Activated T-helper 2 cell treated with anti-CD3 and anti-CD28 coated beads, Interferon-gamma antibody, Interleukin-2, Interleukin-4, amounts not matched to agents 10 μg/mL and 5 μg/mL and 100 μg/mL, durations not matched to agents 14 hours and 24 hours and 36 hours (primary cell): Measurements from ENCODE around the gene MTMR12. TPM values are rescaled to one million over a fixed set of nuclear protein-coding genes. Genes with fewer than 3 reads are reported as not detected.

ENCODE experiments used
- DNase-seq: peaks from one replicate; pipeline ENCODE4 v3.0.0; 2021; ENCODE audit warnings: low spot score
- H3K27ac Mint-ChIP-seq: one replicate; pipeline ENCODE4 v1.8.0; 2021; ENCODE audit warnings: mixed read lengths
- H3K27me3 Mint-ChIP-seq: one replicate; pipeline ENCODE4 v1.8.0; 2021; ENCODE audit warnings: low read depth, mixed read lengths
- H3K36me3 Mint-ChIP-seq: one replicate; pipeline ENCODE4 v1.8.0; 2021; ENCODE audit warnings: low read depth, mixed read lengths
- H3K4me1 Mint-ChIP-seq: one replicate; pipeline ENCODE4 v1.8.0; 2021; ENCODE audit warnings: low read depth, mixed read lengths
- H3K4me3 Mint-ChIP-seq: one replicate; pipeline ENCODE4 v1.8.0; 2021; ENCODE audit warnings: low read depth, mild to moderate bottlenecking, moderate library complexity, mixed read lengths
- H3K9me3 Mint-ChIP-seq: one replicate; pipeline ENCODE4 v1.8.0; 2021; ENCODE audit warnings: mixed read lengths
- intact Hi-C: fragments of 100-400 bp; cut with micrococcal nuclease; formaldehyde crosslinking; loops from one replicate; pipeline ENCODE4 v1.15.1; 2023
- total RNA-seq: library from RNA; stranded (reverse); gene quantifications from 2 replicates; pipeline ENCODE4 v1.2.3, GENCODE V29; 2022

Gene MTMR12, protein sequence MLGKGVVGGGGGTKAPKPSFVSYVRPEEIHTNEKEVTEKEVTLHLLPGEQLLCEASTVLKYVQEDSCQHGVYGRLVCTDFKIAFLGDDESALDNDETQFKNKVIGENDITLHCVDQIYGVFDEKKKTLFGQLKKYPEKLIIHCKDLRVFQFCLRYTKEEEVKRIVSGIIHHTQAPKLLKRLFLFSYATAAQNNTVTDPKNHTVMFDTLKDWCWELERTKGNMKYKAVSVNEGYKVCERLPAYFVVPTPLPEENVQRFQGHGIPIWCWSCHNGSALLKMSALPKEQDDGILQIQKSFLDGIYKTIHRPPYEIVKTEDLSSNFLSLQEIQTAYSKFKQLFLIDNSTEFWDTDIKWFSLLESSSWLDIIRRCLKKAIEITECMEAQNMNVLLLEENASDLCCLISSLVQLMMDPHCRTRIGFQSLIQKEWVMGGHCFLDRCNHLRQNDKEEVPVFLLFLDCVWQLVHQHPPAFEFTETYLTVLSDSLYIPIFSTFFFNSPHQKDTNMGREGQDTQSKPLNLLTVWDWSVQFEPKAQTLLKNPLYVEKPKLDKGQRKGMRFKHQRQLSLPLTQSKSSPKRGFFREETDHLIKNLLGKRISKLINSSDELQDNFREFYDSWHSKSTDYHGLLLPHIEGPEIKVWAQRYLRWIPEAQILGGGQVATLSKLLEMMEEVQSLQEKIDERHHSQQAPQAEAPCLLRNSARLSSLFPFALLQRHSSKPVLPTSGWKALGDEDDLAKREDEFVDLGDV
- 22.7 and 23.5 TPM in 2 replicates for total RNA-seq

GRCh38 chr5:32312595-32313332 is at the start of gene MTMR12:
MTMR12 (minus strand) TSS chr5:32312939; CDS start chr5:32312838, 101 bp downstream.
- H3K27me3 Mint-ChIP-seq, result no peaks in the 10 kb centered on the region
- intact Hi-C loops, result loop anchor here (1.0 to 5.0 kb wide), 6 partner anchors 32 to 274 kb away; partner anchors contain the start of gene GOLPH3
- peaks cover 25% of the 10 kb centered on the region for H3K36me3 Mint-ChIP-seq
- H3K4me3 Mint-ChIP-seq, result peak within 1 kb of the TSS; percentile 87
- no peaks in the 10 kb centered on the region for H3K9me3 Mint-ChIP-seq
- H3K27ac Mint-ChIP-seq, result peak within 1 kb of the TSS; percentile 76
- peak; percentile 100 for DNase-seq
- H3K4me1 Mint-ChIP-seq, result peaks cover 22% of the 10 kb centered on the region

GRCh38 chr5:32362527-32362926 is 49.8 kb upstream of the MTMR12 start:
- no peak overlapping the region for H3K4me3 Mint-ChIP-seq
- H3K9me3 Mint-ChIP-seq, result no peaks in the 10 kb centered on the region
- peaks cover 4% of the 10 kb centered on the region for H3K4me1 Mint-ChIP-seq
- intact Hi-C loops, result no loop called here
- H3K27me3 Mint-ChIP-seq, result no peaks in the 10 kb centered on the region
- peaks cover 47% of the 10 kb centered on the region for H3K36me3 Mint-ChIP-seq
- no peak overlapping the region for H3K27ac Mint-ChIP-seq
- no peak for DNase-seq

DNA sequence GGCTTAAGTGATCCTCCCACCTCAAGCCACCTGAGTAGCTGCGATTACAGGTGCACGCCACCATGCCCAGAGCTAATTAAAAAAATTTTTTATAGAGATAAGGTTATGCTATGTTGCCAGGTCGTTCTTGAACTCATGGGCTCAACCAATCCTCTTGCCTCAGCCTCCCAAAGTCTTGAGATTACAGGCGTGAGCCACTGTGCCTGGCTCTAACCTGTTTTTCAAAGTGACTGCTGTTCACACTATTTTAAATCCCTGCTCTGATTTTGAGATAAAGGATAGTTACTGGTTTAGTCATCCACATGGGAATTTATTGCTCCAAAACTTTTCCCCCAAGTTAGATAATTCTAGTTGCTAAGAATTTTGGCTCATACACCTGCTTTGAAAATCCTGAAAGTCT is 48.2 kb upstream of the MTMR12 start:
- no peaks in the 10 kb centered on the region for H3K27me3 Mint-ChIP-seq
- H3K36me3 Mint-ChIP-seq, result peaks cover 56% of the 10 kb centered on the region
- H3K27ac Mint-ChIP-seq, result no peak overlapping the region
- intact Hi-C loops, result no loop called here
- no peaks in the 10 kb centered on the region for H3K9me3 Mint-ChIP-seq
- no peak overlapping the region for H3K4me3 Mint-ChIP-seq
- DNase-seq, result no peak
- peaks cover 4% of the 10 kb centered on the region for H3K4me1 Mint-ChIP-seq

GRCh38 chr5:32358611-32359010 is 45.9 kb upstream of the MTMR12 start:
- intact Hi-C loops, result no loop called here
- no peak overlapping the region for H3K27ac Mint-ChIP-seq
- H3K27me3 Mint-ChIP-seq, result no peaks in the 10 kb centered on the region
- no peaks in the 10 kb centered on the region for H3K9me3 Mint-ChIP-seq
- peaks cover 64% of the 10 kb centered on the region for H3K36me3 Mint-ChIP-seq
- H3K4me1 Mint-ChIP-seq, result peaks cover 4% of the 10 kb centered on the region
- DNase-seq, result no peak
- H3K4me3 Mint-ChIP-seq, result no peak overlapping the region

DNA sequence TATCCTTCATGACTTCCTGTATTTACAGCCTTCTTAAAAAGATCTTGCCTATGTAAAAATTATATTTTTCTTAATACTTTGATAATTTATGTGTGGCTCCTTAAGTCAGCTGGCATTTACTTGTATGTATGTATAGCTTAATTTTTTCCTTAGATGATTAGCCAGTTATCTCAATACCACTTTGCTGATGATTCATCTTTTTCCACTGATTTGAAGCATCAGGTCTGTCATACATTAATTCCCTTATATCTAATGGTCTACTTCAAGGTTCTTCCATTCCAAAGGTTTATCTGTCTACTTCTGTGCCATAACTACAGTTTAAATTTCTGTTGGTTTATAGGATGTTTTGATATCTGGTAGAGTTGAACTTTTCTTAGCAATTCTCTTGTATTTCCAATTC is 44.9 kb upstream of the MTMR12 start:
- Mint-ChIP-seq H3K4me3 (no peak overlapping the region), H3K4me1 (peaks cover 4% of the 10 kb centered on the region), H3K9me3 (no peaks in the 10 kb centered on the region), H3K27ac (peak overlapping the region; percentile 28), H3K36me3 (peaks cover 61% of the 10 kb centered on the region), H3K27me3 (no peaks in the 10 kb centered on the region)
- DNase-seq, result no peak
- intact Hi-C loops, result no loop called here

DNA sequence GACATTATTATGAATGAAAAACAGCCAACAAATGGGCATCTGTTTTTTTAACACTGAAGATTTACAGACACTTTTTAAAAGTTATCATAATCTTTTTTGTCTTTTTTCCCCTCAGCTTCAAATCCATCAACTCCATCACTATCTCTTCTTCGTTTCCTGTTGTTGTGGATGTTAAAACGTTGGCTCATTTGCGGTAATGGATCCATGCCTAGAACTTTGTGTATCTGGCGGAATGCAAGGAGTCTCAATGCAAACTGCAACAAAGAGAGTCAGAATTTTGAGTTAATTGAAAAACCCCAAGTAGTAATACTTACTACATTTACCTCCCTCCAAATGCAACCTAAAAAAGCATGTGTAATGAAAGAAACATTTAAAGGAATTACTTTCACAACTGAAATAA is 42.9 kb upstream of the MTMR12 start:
- Mint-ChIP-seq H3K9me3 (no peaks in the 10 kb centered on the region), H3K36me3 (peaks cover 48% of the 10 kb centered on the region), H3K4me3 (no peak overlapping the region), H3K27ac (no peak overlapping the region), H3K4me1 (peaks cover 2% of the 10 kb centered on the region), H3K27me3 (no peaks in the 10 kb centered on the region)
- no peak for DNase-seq
- intact Hi-C loops, result no loop called here

DNA sequence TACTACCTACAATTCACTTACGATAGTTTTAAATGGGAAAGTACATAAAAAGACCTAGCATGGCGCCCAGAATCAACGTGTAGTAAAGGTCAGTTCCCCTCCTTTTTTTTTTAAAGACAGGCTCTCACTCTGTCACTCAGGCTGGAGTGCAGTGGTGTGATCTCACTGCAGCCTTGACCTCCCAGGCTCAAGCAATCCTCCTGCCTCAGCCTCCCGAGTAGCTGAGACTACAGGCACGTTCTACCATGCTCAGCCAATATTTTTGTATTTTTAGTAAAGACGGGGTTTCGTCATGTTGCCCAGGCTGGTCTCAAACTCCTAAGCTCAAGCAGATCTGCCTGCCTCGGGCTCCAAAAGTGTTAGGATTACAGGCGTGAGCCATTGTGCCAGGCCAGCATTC is 40.7 kb upstream of the MTMR12 start:
- H3K27ac Mint-ChIP-seq, result no peak overlapping the region

DNA sequence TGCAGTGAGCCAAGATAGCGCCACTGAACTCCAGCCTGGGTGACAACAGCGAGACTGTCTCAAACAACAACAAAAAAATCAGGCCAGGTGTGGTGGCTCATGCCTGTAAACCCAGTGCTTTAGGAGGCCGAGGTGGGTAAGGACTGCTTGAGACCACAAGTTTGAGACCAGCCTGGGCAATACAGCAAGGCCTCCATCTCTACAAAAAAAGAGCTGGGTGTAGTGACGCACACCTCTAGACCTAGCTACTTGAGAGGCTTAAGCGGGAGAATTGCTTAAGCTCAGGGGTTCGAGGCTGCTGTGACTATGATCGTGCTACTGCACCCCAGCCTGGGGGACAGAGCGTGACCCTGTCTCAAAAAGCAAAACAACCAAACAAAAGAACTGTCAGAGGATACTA is 39.9 kb upstream of the MTMR12 start:
- peaks cover under 1% of the 10 kb centered on the region for H3K4me1 Mint-ChIP-seq
- no peak for DNase-seq
- intact Hi-C loops, result no loop called here
- H3K9me3 Mint-ChIP-seq, result peaks cover 5% of the 10 kb centered on the region
- no peak overlapping the region for H3K27ac Mint-ChIP-seq
- H3K36me3 Mint-ChIP-seq, result peaks cover 31% of the 10 kb centered on the region
- no peak overlapping the region for H3K4me3 Mint-ChIP-seq
- no peaks in the 10 kb centered on the region for H3K27me3 Mint-ChIP-seq

More for the DNA sequence above, 40.7 kb upstream of the MTMR12 start:
- H3K27me3 Mint-ChIP-seq, result no peaks in the 10 kb centered on the region
- peaks cover 34% of the 10 kb centered on the region for H3K36me3 Mint-ChIP-seq
- intact Hi-C loops, result no loop called here
- H3K9me3 Mint-ChIP-seq, result no peaks in the 10 kb centered on the region
- no peak for DNase-seq
- no peak overlapping the region for H3K4me3 Mint-ChIP-seq
- H3K4me1 Mint-ChIP-seq, result peaks cover 2% of the 10 kb centered on the region

DNA sequence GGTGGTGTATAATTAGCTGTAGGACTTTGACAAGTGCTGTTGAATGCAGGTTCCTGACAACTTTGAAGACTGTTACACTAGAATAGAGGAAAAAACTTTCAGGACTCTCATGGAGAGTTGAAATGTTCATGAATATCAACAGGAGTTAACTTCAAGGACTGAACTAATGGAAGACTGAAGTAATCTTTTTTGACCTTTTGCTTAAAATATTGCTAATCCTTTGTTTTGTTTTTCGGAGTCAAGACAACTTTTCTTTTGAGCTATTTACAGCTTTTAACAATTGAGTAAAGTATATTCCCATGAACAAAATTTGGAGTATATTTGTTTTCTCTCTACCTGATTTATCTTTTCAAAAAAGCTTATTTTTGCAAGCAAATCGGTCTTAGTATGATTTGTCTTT is 34.1 kb upstream of the MTMR12 start:
- no peaks in the 10 kb centered on the region for H3K4me1 Mint-ChIP-seq

DNA sequence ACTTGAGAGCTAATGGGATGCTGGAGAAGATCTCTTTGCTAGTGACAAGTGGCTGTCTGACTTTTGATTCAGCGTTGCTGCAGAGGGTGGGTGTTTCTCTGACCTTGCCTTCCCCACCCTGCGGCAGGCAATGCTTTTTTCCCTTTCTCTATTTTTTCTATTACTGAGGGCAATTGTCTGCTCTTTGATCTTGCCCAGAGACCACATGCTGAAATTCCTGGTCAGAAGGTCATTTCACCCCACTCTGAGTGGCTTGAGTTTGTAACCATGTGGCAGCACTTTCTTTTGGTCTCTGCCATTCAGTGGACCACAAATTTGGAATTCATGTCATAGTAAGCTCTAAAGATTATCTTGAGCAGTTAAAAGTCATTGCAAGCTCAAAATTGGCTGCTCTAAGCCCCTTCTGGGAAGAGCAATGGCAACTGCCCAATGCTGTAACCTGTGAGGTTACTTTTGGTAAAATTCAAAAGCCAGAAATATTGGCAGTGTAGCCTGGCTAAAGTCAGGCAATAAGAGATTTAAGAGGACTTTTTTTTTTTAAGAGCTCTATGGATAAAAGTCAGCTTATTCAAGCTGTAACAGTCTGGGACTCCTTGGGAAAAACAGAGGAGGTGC is 30.4 kb upstream of the MTMR12 start:
- Mint-ChIP-seq H3K27ac (no peak overlapping the region), H3K27me3 (no peaks in the 10 kb centered on the region), H3K9me3 (peaks cover 46% of the 10 kb centered on the region), H3K36me3 (peaks cover 3% of the 10 kb centered on the region), H3K4me1 (no peaks in the 10 kb centered on the region), H3K4me3 (no peak overlapping the region)
- intact Hi-C loops, result no loop called here
- no peak for DNase-seq

More for the DNA sequence above, 34.1 kb upstream of the MTMR12 start:
- H3K27ac Mint-ChIP-seq, result no peak overlapping the region
- H3K27me3 Mint-ChIP-seq, result no peaks in the 10 kb centered on the region
- peaks cover 24% of the 10 kb centered on the region for H3K9me3 Mint-ChIP-seq
- H3K4me3 Mint-ChIP-seq, result no peak overlapping the region
- H3K36me3 Mint-ChIP-seq, result no peaks in the 10 kb centered on the region
- intact Hi-C loops, result no loop called here
- DNase-seq, result no peak

GRCh38 chr5:32342656-32343055 is 29.9 kb upstream of the MTMR12 start:
- Mint-ChIP-seq H3K27me3 (no peaks in the 10 kb centered on the region), H3K36me3 (peaks cover 6% of the 10 kb centered on the region), H3K4me1 (no peaks in the 10 kb centered on the region), H3K4me3 (no peak overlapping the region), H3K9me3 (peaks cover 44% of the 10 kb centered on the region), H3K27ac (no peak overlapping the region)
- intact Hi-C loops, result no loop called here
- DNase-seq, result no peak

DNA sequence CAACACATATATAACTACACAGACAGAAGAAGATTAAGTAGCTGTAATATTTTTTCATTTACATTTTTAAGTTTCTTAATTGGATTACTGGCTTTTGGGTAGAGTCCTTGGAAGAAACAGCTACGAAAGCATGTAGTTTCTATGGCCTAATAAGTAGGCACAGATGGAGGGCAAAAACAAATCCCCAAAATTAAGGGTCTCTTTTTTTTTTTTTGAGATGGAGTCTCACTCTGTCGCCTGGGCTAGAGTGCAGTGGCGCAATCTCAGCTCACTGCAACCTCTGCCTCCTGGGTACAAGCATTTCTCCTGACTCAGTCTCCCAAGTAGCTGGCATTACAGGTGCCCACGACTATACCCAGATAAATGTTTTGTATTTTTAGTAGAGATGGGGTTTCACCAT is 27.1 kb upstream of the MTMR12 start:
- Mint-ChIP-seq H3K27me3 (no peaks in the 10 kb centered on the region), H3K27ac (no peak overlapping the region), H3K9me3 (peaks cover 33% of the 10 kb centered on the region), H3K36me3 (peaks cover 6% of the 10 kb centered on the region), H3K4me3 (no peak overlapping the region), H3K4me1 (no peaks in the 10 kb centered on the region)
- intact Hi-C loops, result no loop called here
- no peak for DNase-seq
